Activated CD8-positive, alpha-beta memory T cell treated with anti-CD3 and anti-CD28 coated beads for 1 hour (primary cell): ENCODE measurements around the gene MRPS24.
"Not testable (repeated sequence)": the region's sequence is repeated elsewhere in the genome, so short reads cannot be mapped to it uniquely, and the experiment has no call there.

Experiments
- DNase-seq, 2 donors: peaks; one replicate each; pipeline ENCODE4 v3.0.0-alpha.2; 2020; ENCODE audit warnings: low read depth in 1 of 2; ENCODE audit errors: extremely low read depth in 1 of 2

The MRPS24 gene

GRCh38 chr7:43843296-43843695 lies 26.0 kb downstream of the MRPS24 start:
- no peak for DNase-seq

GRCh38 chr7:43838201-43838658 lies 31.1 kb downstream of the MRPS24 start:
- DNase-seq = no peak

- DNase-seq = no peak
These were observed 34.7 kb downstream of the MRPS24 start for GRCh38 chr7:43834463-43835251.

GRCh38 chr7:43830917-43831316 lies 38.4 kb downstream of the MRPS24 start:
- not testable (repeated sequence) for DNase-seq

- DNase-seq = no peak
These were observed 43.9 kb downstream of the MRPS24 start for GRCh38 chr7:43825391-43825808.

GRCh38 chr7:43824963-43825362 lies 44.4 kb downstream of the MRPS24 start:
- no peak for DNase-seq

GRCh38 chr7:43824513-43824912 lies 44.8 kb downstream of the MRPS24 start:
- not testable (repeated sequence) for DNase-seq

- DNase-seq = no peak
These were observed 45.4 kb downstream of the MRPS24 start for GRCh38 chr7:43823941-43824340.

GRCh38 chr7:43823425-43823824 lies 45.9 kb downstream of the MRPS24 start:
- not testable (repeated sequence) for DNase-seq
